ENCODE data around the gene ABHD4. TPM values are rescaled to one million over a fixed set of nuclear protein-coding genes. Genes with fewer than 3 reads are reported as not detected.

The ABHD4 gene
- total and polyA plus RNA-seq, 2 experiments from 2014 or later: 39.1 to 40.0 TPM

DNA sequence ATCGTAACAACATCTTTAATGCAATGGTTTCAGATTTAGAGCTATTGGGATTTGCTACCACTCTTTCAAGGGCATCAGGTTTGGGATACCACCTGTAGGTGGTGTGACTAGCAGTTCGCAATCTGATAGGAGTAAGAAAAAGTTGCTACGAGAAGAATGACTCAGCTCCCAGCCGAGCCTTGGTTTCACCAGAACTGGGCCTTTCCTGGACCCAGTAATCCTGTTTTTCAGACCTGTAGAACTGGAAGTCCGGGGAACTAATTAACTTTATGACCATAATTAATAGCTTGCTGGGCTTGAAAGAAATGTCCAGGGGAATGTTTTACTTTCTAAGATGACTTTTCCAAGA, 770 bp downstream of the ABHD4 start:
- Histone ChIP-seq H3K9me2 (ENCODE audit: insufficient read depth) (no peaks in the 10 kb centered on the region), H3K27ac (ENCODE audit: low read depth) (peak overlapping the region; percentile 98), H4K20me1 (replicated peaks; ENCODE audit: insufficient read depth) (no peaks in the 10 kb centered on the region; the same call in 1 of the 2 replicates), H3F3A (replicated peaks; ENCODE audit: low read depth) (no peaks in the 10 kb centered on the region), H3K4me3 (peak overlapping the region; percentile 97), H3K27me3 (ENCODE audit: insufficient read depth) (no peaks in the 10 kb centered on the region), H3K4me2 (peak overlapping the region; percentile 91), H2AFZ (peak overlapping the region; percentile 97; the same call in 1 of the 2 replicates), H3K4me1 (ENCODE audit: insufficient read depth) (peaks cover 22% of the 10 kb centered on the region), H3K79me2 (replicated peaks; ENCODE audit: insufficient read depth) (peaks cover 23% of the 10 kb centered on the region), H3K36me3 (ENCODE audit: insufficient read depth) (peaks cover 18% of the 10 kb centered on the region)
- TF ChIP-seq, protein P1, sequence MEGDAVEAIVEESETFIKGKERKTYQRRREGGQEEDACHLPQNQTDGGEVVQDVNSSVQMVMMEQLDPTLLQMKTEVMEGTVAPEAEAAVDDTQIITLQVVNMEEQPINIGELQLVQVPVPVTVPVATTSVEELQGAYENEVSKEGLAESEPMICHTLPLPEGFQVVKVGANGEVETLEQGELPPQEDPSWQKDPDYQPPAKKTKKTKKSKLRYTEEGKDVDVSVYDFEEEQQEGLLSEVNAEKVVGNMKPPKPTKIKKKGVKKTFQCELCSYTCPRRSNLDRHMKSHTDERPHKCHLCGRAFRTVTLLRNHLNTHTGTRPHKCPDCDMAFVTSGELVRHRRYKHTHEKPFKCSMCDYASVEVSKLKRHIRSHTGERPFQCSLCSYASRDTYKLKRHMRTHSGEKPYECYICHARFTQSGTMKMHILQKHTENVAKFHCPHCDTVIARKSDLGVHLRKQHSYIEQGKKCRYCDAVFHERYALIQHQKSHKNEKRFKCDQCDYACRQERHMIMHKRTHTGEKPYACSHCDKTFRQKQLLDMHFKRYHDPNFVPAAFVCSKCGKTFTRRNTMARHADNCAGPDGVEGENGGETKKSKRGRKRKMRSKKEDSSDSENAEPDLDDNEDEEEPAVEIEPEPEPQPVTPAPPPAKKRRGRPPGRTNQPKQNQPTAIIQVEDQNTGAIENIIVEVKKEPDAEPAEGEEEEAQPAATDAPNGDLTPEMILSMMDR (conservative IDR thresholded peaks at IDR 0.05; ENCODE audit: low read depth in 2 of 2): peak; percentile 20 to 27; a peak in 1 of 4 replicates
- TF ChIP-seq, protein P2, sequence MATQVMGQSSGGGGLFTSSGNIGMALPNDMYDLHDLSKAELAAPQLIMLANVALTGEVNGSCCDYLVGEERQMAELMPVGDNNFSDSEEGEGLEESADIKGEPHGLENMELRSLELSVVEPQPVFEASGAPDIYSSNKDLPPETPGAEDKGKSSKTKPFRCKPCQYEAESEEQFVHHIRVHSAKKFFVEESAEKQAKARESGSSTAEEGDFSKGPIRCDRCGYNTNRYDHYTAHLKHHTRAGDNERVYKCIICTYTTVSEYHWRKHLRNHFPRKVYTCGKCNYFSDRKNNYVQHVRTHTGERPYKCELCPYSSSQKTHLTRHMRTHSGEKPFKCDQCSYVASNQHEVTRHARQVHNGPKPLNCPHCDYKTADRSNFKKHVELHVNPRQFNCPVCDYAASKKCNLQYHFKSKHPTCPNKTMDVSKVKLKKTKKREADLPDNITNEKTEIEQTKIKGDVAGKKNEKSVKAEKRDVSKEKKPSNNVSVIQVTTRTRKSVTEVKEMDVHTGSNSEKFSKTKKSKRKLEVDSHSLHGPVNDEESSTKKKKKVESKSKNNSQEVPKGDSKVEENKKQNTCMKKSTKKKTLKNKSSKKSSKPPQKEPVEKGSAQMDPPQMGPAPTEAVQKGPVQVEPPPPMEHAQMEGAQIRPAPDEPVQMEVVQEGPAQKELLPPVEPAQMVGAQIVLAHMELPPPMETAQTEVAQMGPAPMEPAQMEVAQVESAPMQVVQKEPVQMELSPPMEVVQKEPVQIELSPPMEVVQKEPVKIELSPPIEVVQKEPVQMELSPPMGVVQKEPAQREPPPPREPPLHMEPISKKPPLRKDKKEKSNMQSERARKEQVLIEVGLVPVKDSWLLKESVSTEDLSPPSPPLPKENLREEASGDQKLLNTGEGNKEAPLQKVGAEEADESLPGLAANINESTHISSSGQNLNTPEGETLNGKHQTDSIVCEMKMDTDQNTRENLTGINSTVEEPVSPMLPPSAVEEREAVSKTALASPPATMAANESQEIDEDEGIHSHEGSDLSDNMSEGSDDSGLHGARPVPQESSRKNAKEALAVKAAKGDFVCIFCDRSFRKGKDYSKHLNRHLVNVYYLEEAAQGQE (IDR thresholded peaks at IDR 0.05; ENCODE audit: unreplicated experiment): no peak
- no peak for TF ChIP-seq EZH2 (IDR thresholded peaks at IDR 0.05; ENCODE audit: low read depth, unreplicated experiment)
- no peak for TF ChIP-seq NANOG (IDR thresholded peaks at IDR 0.05; ENCODE audit: borderline replicate concordance)
- no peak for TF ChIP-seq STAT1 (IDR thresholded peaks at IDR 0.05; ENCODE audit: unreplicated experiment)
- no peak for TF ChIP-seq EZH2phosphoT487 (IDR thresholded peaks at IDR 0.05; ENCODE audit: unreplicated experiment)
- no peak for TF ChIP-seq POLR2AphosphoS5 (IDR thresholded peaks at IDR 0.05; ENCODE audit: low read depth)
- DNase-seq (ENCODE audit: low spot score) (peak; percentile 73), ATAC-seq (peak; percentile 72)
- H3K27me3 Mint-ChIP-seq (ENCODE audit: insufficient read depth, low read depth, poor library complexity): peaks cover 14% of the 10 kb centered on the region
- H3K36me3 Mint-ChIP-seq (ENCODE audit: low read depth): peaks cover 34% of the 10 kb centered on the region
- peak overlapping the region; percentile 98 for H3K4me3 Mint-ChIP-seq
- peaks cover 24% of the 10 kb centered on the region for H3K4me1 Mint-ChIP-seq
- peak overlapping the region; percentile 98 for H3K27ac Mint-ChIP-seq
- no peaks in the 10 kb centered on the region for H3K9me3 Mint-ChIP-seq

DNA sequence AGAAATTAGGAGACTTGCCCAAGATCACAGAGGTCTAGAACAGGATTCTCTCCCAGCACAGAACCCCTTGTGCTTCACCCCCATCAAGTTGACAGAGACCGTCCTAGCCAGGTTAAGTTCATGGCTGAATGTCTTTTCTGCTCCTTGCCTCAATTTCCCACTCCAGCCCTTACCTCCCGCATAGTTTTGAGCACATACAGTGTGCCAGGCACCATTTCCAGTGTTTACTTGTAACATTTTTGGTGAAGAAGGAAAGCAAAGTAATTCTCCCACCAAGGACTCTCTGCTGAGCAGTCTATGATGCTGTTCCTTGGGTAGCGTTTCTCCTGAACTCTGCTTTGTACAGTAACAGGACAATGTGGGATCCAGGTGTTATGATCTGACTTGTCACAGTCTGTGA, 1.2 kb downstream of the ABHD4 start:
- Mint-ChIP-seq H3K27me3 (ENCODE audit: insufficient read depth, low read depth, poor library complexity) (peaks cover 14% of the 10 kb centered on the region), H3K27ac (peak overlapping the region; percentile 98), H3K36me3 (ENCODE audit: low read depth) (peaks cover 37% of the 10 kb centered on the region), H3K4me1 (peaks cover 24% of the 10 kb centered on the region), H3K9me3 (no peaks in the 10 kb centered on the region), H3K4me3 (peak overlapping the region; percentile 98)
- Histone ChIP-seq H3K79me2 (replicated peaks; ENCODE audit: insufficient read depth) (peaks cover 23% of the 10 kb centered on the region), H3F3A (replicated peaks; ENCODE audit: low read depth) (no peaks in the 10 kb centered on the region), H2AFZ (no peak overlapping the region), H3K4me3 (peak overlapping the region; percentile 97), H3K36me3 (ENCODE audit: insufficient read depth) (peaks cover 22% of the 10 kb centered on the region), H3K9me2 (ENCODE audit: insufficient read depth) (no peaks in the 10 kb centered on the region), H4K20me1 (replicated peaks; ENCODE audit: insufficient read depth) (no peaks in the 10 kb centered on the region; the same call in 1 of the 2 replicates), H3K4me1 (ENCODE audit: insufficient read depth) (peaks cover 22% of the 10 kb centered on the region), H3K4me2 (peak overlapping the region; percentile 91), H3K27ac (ENCODE audit: low read depth) (peak overlapping the region; percentile 98), H3K27me3 (ENCODE audit: insufficient read depth) (no peaks in the 10 kb centered on the region)
- ATAC-seq (no peak), DNase-seq (ENCODE audit: low spot score) (no peak)
- TF ChIP-seq ZNF331 (CRISPR knock-in tag; IDR thresholded peaks at IDR 0.05; ENCODE audit: low read depth): no peak
- TF ChIP-seq, protein P3, sequence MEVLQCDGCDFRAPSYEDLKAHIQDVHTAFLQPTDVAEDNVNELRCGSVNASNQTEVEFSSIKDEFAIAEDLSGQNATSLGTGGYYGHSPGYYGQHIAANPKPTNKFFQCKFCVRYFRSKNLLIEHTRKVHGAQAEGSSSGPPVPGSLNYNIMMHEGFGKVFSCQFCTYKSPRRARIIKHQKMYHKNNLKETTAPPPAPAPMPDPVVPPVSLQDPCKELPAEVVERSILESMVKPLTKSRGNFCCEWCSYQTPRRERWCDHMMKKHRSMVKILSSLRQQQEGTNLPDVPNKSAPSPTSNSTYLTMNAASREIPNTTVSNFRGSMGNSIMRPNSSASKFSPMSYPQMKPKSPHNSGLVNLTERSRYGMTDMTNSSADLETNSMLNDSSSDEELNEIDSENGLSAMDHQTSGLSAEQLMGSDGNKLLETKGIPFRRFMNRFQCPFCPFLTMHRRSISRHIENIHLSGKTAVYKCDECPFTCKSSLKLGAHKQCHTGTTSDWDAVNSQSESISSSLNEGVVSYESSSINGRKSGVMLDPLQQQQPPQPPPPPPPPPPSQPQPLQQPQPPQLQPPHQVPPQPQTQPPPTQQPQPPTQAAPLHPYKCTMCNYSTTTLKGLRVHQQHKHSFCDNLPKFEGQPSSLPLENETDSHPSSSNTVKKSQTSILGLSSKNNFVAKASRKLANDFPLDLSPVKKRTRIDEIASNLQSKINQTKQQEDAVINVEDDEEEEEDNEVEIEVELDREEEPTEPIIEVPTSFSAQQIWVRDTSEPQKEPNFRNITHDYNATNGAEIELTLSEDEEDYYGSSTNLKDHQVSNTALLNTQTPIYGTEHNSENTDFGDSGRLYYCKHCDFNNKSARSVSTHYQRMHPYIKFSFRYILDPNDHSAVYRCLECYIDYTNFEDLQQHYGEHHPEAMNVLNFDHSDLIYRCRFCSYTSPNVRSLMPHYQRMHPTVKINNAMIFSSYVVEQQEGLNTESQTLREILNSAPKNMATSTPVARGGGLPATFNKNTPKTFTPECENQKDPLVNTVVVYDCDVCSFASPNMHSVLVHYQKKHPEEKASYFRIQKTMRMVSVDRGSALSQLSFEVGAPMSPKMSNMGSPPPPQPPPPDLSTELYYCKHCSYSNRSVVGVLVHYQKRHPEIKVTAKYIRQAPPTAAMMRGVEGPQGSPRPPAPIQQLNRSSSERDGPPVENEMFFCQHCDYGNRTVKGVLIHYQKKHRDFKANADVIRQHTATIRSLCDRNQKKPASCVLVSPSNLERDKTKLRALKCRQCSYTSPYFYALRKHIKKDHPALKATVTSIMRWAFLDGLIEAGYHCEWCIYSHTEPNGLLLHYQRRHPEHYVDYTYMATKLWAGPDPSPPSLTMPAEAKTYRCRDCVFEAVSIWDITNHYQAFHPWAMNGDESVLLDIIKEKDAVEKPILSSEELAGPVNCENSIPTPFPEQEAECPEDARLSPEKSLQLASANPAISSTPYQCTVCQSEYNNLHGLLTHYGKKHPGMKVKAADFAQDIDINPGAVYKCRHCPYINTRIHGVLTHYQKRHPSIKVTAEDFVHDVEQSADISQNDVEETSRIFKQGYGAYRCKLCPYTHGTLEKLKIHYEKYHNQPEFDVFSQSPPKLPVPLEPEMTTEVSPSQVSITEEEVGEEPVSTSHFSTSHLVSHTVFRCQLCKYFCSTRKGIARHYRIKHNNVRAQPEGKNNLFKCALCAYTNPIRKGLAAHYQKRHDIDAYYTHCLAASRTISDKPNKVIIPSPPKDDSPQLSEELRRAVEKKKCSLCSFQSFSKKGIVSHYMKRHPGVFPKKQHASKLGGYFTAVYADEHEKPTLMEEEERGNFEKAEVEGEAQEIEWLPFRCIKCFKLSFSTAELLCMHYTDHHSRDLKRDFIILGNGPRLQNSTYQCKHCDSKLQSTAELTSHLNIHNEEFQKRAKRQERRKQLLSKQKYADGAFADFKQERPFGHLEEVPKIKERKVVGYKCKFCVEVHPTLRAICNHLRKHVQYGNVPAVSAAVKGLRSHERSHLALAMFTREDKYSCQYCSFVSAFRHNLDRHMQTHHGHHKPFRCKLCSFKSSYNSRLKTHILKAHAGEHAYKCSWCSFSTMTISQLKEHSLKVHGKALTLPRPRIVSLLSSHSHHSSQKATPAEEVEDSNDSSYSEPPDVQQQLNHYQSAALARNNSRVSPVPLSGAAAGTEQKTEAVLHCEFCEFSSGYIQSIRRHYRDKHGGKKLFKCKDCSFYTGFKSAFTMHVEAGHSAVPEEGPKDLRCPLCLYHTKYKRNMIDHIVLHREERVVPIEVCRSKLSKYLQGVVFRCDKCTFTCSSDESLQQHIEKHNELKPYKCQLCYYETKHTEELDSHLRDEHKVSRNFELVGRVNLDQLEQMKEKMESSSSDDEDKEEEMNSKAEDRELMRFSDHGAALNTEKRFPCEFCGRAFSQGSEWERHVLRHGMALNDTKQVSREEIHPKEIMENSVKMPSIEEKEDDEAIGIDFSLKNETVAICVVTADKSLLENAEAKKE (CRISPR knock-in tag; IDR thresholded peaks at IDR 0.05): no peak
